NCI-H82 (cell line): Measurements from ENCODE around the gene MUS81.
A peak's percentile ranks its signal among the peaks of the same experiment; 100 is the strongest.

ENCODE experiments used
- DNase-seq: peaks from one replicate; lab custom pipeline; 2025; lab: John Stamatoyannopoulos, UW

MUS81 gene

DNA sequence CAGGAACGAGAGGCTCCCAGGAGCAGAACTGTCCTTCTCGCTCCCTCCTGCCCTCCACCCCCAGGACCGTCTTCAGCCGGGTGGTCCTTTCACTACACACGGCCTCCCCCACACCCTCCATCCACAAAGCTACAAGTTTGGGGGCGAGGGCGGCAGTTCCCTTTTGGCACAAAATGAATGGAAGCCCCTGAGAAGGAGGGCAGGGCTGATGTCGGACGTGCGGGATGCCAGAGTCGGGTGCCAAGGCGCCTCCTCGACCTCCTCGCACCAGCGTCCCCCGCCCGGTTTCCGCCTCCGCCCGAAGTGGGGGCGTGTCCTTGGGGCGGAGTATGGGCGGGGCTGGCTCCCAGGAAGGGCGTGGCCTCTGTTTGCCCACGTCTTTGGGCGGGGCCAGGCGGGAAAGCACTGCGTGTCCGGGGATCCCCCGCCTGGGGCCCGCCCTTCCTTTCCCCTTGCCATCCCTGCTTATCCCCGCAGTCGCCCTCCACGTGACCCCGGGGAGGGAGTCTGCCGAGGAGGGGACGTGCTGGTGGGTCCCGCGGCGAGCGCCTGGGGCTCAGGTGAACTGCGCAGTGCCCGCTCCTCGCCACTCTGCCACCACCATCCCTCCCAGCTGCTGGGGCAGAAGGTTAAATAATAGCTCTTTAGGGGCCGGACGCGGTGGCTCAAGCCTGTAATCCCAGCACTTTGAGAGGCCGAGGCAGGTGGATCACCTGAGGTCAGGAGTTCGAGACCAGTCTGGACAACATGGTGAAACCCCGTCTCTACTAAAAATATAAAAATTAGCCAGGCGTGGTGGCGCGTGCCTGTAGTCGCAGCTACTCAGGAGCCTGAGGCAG, 13.3 kb downstream of the MUS81 start:
- DNase-seq: peak; percentile 95

DNA sequence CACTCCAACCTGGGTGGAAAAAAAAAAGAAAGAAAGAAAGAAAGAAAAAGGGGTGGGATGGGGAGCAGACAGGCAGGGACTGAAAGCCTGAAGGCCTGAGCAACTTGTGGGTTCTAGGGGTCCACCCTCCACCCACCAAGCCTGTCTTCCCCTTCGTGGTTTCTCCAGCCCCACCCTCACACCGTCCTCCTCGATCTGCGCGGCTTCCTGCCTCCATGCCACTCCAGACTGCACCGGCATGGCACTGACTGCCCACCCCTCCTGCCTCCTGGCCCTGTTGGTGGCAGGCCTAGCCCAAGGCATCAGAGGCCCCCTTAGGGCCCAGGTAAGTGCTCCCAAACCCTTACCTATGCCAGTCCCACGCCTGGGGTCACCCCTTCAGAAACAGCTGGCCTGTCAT, 19.4 kb downstream of the MUS81 start, which contains the start of gene CTSW:
CTSW (plus strand) TSS at position 221 of the 400 bp plus-strand sequence; CDS start at position 239, 18 bp downstream.
- DNase-seq: no peak

DNA sequence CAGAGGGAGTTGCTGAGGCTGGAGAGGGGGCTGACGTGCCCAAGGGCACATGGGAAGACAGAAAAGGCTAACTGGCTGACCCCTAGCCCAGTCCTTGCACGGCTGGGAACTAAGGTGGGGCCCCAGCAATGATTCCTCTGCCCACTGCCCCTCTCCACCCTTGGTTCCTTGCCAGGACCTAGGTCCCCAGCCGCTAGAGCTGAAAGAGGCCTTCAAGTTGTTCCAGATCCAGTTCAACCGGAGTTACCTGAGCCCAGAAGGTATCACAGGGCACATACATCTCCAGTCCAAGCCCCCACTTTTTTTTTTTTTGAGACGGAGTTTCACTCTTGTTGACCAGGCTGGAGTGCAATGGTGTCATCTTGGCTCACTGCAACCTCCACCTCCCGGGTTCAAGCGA, 19.8 kb downstream of the MUS81 start:
- DNase-seq: no peak

DNA sequence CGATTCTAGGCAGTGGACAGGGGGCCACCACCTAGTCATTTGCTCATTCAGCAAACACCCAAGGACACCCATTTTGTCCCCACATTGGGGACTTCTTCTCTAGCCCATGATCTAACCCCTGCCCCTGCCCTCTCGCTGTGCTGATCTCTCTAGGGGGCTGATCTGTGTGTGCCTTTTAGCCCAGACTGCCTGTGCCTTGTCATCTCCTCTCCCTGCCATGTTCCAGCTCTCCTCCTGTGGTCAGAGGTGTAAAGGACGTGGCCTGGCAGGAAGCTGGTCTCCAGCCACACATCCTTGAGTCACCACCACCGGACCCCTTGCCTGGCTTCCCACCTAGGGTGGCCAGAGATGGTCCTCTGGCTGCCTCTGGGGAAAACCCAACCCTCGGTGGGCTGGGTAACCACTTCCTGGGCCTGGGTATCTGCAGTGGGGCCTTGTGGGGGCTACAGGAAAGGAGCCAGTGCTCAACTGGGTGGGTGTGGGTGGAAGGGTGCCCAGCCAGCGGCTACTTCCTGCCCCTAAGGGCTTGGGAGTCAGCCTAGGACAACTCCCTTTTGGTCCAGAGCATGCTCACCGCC, 20.7 kb downstream of the MUS81 start:
- no peak for DNase-seq

DNA sequence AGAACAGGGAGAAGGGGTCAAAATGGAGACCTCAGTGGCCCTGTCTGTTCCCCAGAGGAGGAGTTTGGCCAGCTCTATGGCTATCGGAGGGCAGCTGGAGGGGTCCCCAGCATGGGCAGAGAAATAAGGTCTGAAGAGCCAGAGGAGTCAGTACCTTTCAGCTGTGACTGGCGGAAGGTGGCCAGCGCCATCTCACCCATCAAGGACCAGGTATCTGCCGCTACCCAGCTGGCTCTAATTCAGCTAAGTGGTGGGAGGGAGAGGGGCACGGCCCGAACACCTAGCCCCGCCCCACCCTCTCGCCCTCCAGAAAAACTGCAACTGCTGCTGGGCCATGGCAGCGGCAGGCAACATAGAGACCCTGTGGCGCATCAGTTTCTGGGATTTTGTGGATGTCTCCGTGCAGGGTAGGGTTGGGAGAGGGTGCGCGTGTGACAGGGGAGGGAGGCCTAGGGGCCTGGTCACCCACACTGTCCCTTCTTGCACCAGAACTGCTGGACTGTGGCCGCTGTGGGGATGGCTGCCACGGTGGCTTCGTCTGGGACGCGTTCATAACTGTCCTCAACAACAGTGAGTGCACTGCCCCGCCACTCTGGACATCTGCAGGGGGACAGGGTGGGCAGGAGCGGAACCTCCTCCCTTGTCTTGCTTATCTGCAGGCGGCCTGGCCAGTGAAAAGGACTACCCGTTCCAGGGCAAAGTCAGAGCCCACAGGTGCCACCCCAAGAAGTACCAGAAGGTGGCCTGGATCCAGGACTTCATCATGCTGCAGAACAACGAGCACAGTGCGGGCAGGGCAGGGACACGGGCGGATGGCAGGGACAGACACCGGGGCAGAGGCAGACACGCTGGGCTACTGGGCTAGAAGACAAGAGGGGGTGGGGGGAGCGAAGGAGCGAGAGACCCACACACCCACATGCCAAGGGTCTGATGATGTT, 22.2 kb downstream of the MUS81 start:
- DNase-seq: no peak

DNA sequence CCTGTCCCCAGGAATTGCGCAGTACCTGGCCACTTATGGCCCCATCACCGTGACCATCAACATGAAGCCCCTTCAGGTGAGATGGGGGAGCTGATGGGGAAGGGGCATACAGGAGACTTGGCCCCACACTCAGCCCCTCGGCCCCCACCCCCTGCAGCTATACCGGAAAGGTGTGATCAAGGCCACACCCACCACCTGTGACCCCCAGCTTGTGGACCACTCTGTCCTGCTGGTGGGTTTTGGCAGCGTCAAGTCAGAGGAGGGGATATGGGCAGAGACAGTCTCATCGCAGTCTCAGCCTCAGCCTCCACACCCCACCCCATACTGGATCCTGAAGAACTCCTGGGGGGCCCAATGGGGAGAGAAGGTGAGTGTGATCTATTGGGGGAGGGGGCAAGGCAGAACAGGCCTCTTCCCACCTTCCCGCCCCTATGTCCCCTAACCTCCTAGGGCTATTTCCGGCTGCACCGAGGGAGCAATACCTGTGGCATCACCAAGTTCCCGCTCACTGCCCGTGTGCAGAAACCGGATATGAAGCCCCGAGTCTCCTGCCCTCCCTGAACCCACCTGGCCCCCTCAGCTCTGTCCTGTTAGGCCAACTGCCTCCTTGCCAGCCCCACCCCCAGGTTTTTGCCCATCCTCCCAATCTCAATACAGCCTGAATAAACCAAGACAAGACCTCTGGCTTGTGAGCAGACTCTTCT, 23.0 kb downstream of the MUS81 start:
- no peak for DNase-seq

DNA sequence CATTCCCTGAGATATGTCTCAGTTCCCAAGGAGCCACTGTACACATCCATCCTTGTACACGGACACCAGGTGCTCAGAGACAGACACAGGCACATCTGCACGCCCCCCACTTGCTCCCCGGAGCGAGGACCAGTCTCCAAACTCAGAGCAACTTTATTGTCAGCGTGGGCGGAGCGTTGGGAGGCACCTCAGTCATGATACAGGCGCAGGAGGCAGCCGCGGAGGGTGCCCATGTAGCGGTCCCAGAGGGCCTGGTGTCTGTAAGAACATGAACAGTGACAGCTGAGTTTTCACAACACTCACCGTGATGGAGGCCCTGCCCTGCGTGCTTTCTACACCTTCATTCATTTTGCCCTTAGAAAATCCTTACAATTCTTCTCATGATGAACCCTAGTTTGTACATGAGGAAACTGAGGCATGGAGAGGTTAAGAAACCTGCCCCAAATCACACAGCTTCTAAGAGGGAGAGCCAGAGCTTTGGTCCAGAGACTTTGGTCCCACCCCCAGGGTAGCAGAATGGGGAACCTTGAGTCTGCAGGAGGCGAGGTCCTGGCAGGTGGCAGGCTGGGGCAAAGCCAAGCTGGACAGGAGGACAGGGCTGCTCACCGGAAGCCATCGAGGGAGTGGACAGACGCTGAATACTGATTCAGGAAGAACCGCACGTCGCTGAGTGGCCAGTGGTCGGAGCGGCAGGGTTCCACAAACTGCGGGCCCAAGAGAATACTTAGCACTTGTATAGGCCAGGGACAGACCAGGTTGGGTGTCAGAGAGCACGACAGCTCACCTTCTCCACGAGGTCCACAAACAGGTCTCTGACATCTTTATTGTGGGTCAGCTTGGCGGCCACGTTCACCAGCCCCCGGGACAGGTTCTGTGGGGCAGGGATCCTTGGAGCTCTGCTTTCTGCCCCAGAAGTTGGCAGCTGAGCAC, 23.8 kb downstream of the MUS81 start:
- DNase-seq: no peak

DNA sequence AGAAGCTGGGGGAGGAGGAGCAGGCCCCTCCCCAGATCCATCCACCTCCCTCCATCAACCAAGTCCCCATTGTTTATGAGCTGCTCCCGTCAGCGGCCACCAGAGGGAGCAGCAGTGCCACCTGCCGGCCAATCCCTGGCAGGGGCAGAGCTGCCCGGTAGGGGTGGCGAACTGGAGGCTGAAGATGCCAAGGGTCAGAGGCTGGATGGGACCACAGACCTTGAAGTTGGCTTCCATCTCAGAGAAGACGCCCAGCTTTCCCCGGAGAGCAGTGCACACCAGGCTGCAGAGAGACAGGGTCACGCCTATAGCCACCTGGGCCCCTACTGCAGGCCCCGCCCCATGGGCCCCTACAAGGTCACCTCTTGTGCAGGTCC, 24.5 kb downstream of the MUS81 start:
- peak; percentile 74 for DNase-seq

DNA sequence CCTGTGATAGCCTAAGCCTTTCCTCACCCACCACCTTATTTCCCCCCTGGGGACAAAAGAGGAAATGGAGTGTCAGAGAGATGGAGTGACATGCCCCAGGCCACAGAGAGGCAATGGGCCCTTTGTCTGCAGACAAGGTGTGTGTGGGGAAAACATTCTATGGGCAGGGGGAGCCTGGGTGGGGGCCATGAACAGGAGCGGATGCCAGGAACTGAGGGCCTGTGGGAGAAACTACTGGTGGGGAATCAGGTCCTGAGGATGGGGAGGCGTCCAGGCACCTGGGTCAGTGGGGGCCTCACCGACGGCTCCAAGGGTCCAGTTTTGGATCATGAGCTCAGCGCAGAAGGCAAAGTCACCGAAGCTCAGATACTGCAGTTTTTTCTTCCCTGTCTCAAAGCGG, 25.0 kb downstream of the MUS81 start:
- no peak for DNase-seq

DNA sequence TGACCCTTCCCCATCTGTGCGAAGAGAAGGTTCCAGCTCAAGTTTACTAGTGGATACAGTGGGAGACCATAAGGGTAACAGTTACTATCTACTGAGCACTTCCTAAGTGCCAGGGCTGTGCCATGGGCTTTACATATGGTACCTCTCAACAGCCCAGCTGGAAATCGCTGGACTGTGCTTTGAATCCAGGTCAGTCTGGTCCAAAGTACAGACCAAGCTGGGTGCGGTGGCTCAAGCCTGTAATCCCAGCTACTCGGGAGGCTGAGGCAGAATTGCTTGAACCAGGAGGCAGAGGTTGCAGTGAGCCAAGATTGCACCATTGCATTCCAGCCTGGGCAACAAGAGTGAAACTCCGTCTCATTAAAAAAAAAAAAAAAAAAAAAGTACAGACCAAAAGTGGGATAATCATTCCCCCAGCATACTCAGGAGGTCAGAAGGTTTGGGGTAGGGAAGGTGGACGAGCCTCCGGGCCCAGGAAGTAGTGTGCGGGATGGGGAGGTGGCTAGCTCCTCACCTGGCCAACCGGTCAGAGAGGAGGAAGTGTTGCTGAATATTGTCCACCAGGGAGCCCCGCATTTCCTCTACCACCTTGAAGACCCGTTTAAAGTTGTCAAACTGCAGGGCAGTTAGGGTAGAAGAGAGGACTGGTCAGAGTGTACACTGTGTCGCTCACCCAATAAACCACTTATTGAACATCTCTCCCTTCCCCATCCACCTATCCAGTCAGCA, 25.7 kb downstream of the MUS81 start:
- DNase-seq: no peak

DNA sequence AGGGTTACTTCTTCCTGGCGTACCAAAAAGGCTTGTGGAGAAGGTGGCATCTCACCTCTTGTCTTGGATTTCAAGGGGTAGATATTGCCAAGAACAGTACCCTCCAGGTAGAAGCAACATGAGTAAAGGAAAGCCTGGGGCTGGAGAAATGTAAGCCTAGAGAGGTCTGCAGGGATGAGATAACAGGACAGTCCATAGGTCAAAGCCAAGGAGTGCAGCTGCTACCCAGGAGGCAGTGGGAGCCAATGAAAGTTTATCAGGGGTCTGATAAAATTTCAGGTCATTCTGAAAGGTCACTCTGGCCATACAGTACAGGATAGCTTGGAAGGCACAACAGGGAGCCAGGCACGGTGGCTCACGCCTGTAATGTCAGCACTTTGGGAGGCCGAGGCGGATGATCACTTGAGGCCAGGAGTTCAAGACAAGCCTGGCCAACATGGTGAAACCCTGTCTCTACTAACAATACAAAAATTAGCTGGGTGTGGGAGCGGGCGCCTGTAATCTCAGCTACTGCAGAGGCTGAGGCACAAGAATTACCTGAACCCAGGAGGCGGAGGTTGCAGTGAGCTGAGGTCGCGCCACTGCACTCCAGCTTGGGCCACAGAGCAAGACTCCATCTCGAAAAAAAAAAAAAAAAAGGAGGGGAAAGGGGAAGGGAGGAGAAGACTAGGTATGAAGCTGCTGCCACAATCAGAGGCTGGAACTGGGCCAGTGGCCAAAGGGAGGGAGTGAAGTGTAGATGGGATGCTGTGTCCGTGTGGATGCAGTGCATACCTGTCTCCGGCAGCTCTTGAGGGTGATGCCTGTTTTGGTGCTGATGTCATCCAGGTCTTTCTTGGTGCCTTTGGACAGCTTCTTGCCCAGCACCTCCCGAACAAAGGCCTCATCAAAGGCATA, 26.8 kb downstream of the MUS81 start:
- no peak for DNase-seq

DNA sequence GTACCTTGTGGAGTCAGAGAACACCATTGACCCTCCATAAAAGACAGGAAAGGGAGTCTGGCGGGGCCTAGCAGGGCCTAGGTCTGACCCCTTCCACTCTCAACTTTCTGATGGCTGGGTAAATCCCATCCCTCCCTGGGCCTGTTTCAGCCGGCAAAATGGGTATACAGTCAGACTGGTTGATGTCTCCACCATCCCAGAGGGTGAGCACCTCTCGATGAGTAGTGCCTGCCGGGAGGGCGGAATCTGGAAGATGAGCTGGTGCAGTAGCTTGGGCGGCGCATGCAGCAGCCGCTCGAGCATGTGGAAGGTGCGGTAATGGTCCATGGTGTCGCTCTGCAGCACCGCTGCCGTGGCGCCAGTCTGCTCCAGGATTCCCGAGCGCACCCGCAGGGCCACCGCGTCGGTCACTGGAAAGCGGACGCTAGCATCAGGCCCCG, 27.5 kb downstream of the MUS81 start:
- no peak for DNase-seq

DNA sequence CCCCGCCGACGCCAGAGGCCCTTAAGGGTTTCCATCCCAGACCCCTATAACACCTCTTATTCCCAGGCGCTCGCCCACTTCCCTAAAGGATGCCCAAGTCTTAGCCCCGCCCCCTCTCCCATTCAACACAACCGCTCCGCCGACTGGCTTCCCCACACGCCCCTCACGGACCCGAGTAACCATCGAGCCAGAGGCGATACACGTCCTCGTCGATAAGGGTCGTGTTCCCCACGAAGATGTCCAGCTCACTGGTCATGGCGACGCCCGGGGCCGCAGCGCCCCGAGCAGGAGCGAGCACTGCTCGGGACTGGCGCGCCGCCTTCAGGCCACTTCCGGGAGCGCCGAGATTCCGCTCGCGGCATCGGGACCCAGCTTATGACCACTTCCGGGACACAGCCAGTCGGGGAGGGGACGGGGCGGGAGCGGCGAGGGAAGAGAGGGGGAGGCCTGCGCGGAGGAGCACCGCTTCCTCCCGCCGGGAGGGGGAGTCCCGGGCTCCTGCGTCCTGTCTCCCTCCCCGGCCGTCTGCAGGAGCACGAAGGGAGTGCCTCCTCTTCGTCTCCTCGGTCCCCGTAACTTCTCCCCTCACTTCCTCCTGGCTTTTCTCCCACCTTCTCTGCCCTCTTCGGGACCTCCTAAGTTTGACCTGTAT, 28.1 kb downstream of the MUS81 start, which contains the start of gene FIBP:
FIBP (minus strand) TSS at position 309 of the 652 bp plus-strand sequence; CDS start at position 256, 53 bp downstream.
- peak; percentile 96 for DNase-seq

DNA sequence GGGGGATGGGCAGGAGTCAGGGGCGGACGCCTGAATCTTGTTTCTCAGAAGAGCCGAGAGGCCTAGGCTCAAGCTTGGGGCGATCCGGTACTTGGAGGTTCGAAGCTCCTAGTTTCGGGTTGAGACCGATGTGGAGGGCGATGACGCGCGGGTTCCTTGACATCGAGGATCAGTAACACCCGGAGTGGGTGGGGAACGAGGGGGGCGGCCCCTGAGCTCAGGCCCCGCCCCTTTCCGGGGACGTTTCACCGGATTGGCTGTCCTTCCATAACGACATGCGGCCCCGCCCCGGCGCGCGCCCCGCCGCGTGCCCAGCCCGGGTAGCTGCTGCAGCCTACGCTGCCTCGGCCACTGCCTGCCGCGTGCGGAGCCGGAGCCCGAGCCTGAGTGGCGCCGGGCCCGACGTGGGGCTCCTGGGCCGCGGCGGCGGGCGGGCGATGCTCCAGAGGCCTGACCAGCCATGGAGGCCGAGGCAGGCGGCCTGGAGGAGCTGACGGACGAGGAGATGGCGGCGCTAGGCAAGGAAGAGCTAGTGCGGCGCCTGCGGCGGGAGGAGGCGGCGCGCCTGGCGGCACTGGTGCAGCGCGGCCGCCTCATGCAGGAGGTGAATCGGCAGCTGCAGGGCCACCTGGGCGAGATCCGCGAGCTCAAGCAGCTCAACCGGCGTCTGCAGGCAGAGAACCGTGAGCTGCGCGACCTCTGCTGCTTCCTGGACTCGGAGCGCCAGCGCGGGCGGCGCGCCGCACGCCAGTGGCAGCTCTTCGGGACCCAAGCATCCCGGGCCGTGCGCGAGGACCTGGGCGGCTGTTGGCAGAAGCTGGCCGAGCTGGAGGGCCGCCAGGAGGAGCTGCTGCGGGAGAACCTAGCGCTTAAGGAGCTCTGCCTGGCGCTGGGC, 30.3 kb downstream of the MUS81 start, which contains the start of gene CCDC85B:
CCDC85B (plus strand) TSS at position 350 of the 895 bp plus-strand sequence; CDS start at position 461, 111 bp downstream.
- peak; percentile 96 for DNase-seq

DNA sequence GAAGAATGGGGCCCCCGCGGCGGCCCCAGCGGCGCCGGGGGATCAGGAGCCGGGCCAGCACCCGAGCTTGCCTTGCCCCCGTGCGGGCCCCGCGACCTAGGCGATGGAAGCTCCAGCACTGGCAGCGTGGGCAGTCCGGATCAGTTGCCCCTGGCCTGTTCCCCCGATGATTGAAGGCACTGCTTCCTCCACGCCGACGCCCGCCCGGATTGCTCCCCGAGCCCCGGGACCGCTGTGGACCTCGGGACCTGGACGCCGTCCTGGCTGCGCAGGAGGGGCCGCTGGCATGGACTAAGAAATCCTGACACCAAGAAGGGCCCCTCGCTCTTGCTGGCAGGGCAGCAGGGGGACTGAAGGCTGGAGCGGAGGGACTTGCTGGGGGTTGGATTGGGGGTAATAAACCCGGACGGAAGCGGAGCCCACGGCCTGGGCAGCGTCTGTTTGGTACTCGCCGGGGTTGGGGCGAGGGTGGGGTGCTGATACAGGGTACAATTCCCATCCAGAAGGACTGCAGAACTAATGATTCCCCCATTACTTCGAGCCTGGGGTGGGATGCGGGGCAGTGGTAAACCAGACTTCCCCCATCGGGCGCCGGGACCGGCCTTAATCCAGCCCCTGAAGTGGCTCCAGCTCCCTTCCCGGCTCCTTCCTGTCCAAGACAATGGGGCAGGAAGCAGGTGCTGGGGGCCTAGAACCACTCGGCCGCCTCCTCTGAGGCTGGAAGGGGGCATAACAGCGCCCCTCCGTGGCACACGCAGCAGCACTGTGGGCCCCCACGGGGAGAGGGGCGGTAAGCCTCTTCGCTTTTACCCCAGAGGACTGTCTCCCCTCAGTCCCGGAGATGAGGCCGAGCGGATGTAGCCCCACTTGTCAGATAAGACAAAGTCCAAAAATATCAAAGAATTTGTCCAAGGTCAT, 31.2 kb downstream of the MUS81 start:
- DNase-seq: peak; percentile 68

DNA sequence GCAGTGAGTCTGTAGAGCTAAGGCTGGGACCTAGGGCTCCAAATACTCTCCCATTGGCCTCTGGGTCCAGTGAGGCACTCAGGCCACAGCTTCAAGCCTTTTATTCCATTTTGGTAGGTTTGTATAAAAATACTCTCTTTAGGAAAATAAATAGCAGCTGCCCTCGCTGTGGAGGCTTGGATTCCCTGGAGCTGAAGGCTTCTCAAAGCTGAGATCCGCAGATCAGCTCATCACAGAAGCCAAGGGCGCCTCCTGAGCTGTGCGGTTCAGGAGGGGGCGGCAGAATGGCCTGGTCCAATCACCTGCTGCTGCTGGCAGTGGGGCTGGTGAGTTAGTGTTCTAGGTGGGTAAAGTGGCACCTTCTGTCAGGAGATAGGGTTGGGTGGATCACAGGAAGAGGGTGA, 31.9 kb downstream of the MUS81 start:
- peak; percentile 38 for DNase-seq
